HCT116 (cell line): ENCODE results near the gene UCK1. TPM values are rescaled to one million over a fixed set of nuclear protein-coding genes. Genes with fewer than 3 reads are reported as not detected.

ENCODE experiments used
- ATAC-seq: fragments of 200-7000 bp; cut with Tn5 transposase; 2 replicates; pipeline ENCODE4 v1.9.1; 2020; ENCODE audit warnings: mild to moderate bottlenecking, moderate library complexity
- BruUV-seq: library from RNA; stranded (reverse); fragments of 400-500 nt; replicated peaks from 2 replicates; lab custom pipeline; 2021; lab: Mats Ljungman, UMichigan
- CTCF ChIA-PET: fragments of 300-600 bp; sonication (Branson Sonifier 250); formaldehyde crosslinking; loops from one replicate; lab custom pipeline; 2021; ENCODE audit warnings: antibody characterized with exemption; lab: Charles Lee
- POLR2A ChIA-PET: fragments of 300-600, 350-600 bp; sonication (Branson Sonifier 250); formaldehyde crosslinking; loops from one replicate; lab custom pipeline; 2021; ENCODE audit warnings: antibody characterized with exemption; lab: Charles Lee
- RAD21 ChIA-PET, 2 experiments: fragments of 300-600 bp; sonication (Branson Sonifier 250); formaldehyde crosslinking; loops; one replicate each; lab custom pipeline; 2023; ENCODE audit warnings: low total read pairs in 2 of 2; ENCODE audit not compliant: uncharacterized antibody in 2 of 2, unreplicated experiment in 2 of 2, low non-redundant PET in 1 of 2; lab: Charles Lee
- DNase-seq: peaks from one replicate; pipeline ENCODE4 v3.0.0-alpha.2; 2010; ENCODE audit warnings: low read depth, low spot score
- H2AFZ ChIP-seq: fragments of 200-600 bp; shearing (Covaris generic), sonication (generic); 2 replicates; pipeline ENCODE4 v1.6.1; 2017; ENCODE audit warnings: low read depth, mixed run types, mixed read lengths, antibody characterized with exemption, low read length; ENCODE audit not compliant: poor library complexity, severe bottlenecking
- H3K27ac ChIP-seq: 2 replicates; pipeline ENCODE4 v1.5.1; 2012; ENCODE audit warnings: low read depth, low read length
- H3K27me3 ChIP-seq: fragments of 200-600 bp; sonication (generic); 2 replicates; pipeline ENCODE4 v1.6.1; 2016; ENCODE audit warnings: mixed run types, low read length, mixed read lengths; ENCODE audit not compliant: insufficient read depth
- H3K36me3 ChIP-seq, 2 experiments: fragments of 200-500 bp in 1 of 2; fragments of 200-600 bp in 1 of 2; sonication (Bioruptor generic) in 1 of 2; sonication (generic) in 1 of 2; 2 replicates each; pipeline versions ENCODE4 v1.5.1 to v1.6.1; 2014 to 2016; ENCODE audit warnings: low read length in 2 of 2, inconsistent platforms in 1 of 2, mixed read lengths in 1 of 2, mixed run types in 1 of 2; ENCODE audit not compliant: insufficient read depth in 2 of 2, control insufficient read depth in 1 of 2
- H3K4me1 ChIP-seq, 2 experiments: fragments of 200-600 bp in 1 of 2; sonication (generic) in 1 of 2; 2 replicates each; pipeline versions ENCODE4 v1.5.1 to v1.6.1; 2012 to 2017; ENCODE audit warnings: low read length in 2 of 2, inconsistent platforms in 1 of 2, mild to moderate bottlenecking in 1 of 2, mixed read lengths in 1 of 2, mixed run types in 1 of 2, moderate library complexity in 1 of 2; ENCODE audit not compliant: insufficient read depth in 2 of 2, control insufficient read depth in 1 of 2
- H3K4me2 ChIP-seq: fragments of 200-600 bp; sonication (generic); 2 replicates; pipeline ENCODE4 v1.6.1; 2017; ENCODE audit warnings: mixed run types, low read length, mixed read lengths
- H3K4me3 ChIP-seq, 2 experiments: fragments of 200-600 bp in 1 of 2; sonication (generic) in 1 of 2; replicated peaks in 1 of 2; 2 replicates each; pipeline ENCODE4 v1.5.1; 2011 to 2016; ENCODE audit warnings: low read length in 2 of 2, control low read depth in 1 of 2, low read depth in 1 of 2, mild to moderate bottlenecking in 1 of 2, mixed read lengths in 1 of 2, mixed run types in 1 of 2
- H3K79me2 ChIP-seq: fragments of 200-600 bp; sonication (generic); 2 replicates; pipeline ENCODE4 v1.6.1; 2017; ENCODE audit warnings: mild to moderate bottlenecking, mixed run types, low read length, moderate library complexity, mixed read lengths; ENCODE audit not compliant: insufficient read depth
- H3K9ac ChIP-seq: fragments of 200-600 bp; sonication (generic); 2 replicates; pipeline ENCODE4 v1.6.1; 2016; ENCODE audit warnings: low read length, mixed read lengths
- H3K9me2 ChIP-seq: fragments of 200-600 bp; sonication (generic), shearing (Covaris generic); 2 replicates; pipeline ENCODE4 v1.6.1; 2017; ENCODE audit warnings: mixed run types, mild to moderate bottlenecking, moderate library complexity; ENCODE audit not compliant: insufficient read depth
- H3K9me3 ChIP-seq, 2 experiments: fragments of 200-500 bp in 1 of 2; fragments of 200-600 bp in 1 of 2; sonication (Bioruptor generic) in 1 of 2; sonication (generic) in 1 of 2; 2 replicates each; pipeline ENCODE4 v1.6.1; 2014 to 2017; ENCODE audit warnings: low read length in 2 of 2, mixed read lengths in 2 of 2, inconsistent platforms in 1 of 2, low read depth in 1 of 2, mild to moderate bottlenecking in 1 of 2, mixed run types in 1 of 2, moderate library complexity in 1 of 2; ENCODE audit not compliant: control insufficient read depth in 1 of 2, insufficient read depth in 1 of 2
- H4K20me1 ChIP-seq: fragments of 200-600 bp; sonication (generic), shearing (Covaris generic); 2 replicates; pipeline ENCODE4 v1.6.1; 2017; ENCODE audit warnings: mixed run types, mild to moderate bottlenecking, moderate library complexity; ENCODE audit not compliant: insufficient read depth
- CTCF ChIP-seq, 3 experiments: fragments of 200-600 bp in 1 of 3; sonication (generic) in 1 of 3; IDR thresholded peaks in 2 of 3; conservative IDR thresholded peaks in 1 of 3; 2 replicates each; pipeline ENCODE4 v1.5.1; 2012 to 2017; ENCODE audit warnings: low read depth in 2 of 3, low read length in 2 of 3, antibody characterized with exemption in 1 of 3, borderline replicate concordance in 1 of 3, control low read depth in 1 of 3, mild to moderate bottlenecking in 1 of 3, mixed read lengths in 1 of 3, mixed run types in 1 of 3, moderate library complexity in 1 of 3; ENCODE audit not compliant: insufficient read depth in 1 of 3
- EGR1 ChIP-seq: IDR thresholded peaks from 2 replicates; pipeline ENCODE4 v1.6.1; 2012; ENCODE audit warnings: low read depth
- EZH2phosphoT487 ChIP-seq: fragments of 200-600 bp; IDR thresholded peaks from 2 replicates; pipeline ENCODE4 v1.6.1; 2018; ENCODE audit warnings: antibody characterized with exemption, borderline replicate concordance
- FOSL1 ChIP-seq: IDR thresholded peaks from 2 replicates; pipeline ENCODE4 v1.6.1; 2012; ENCODE audit warnings: low read depth
- MAX ChIP-seq: IDR thresholded peaks from 2 replicates; pipeline ENCODE4 v1.6.1; 2012
- POLR2A ChIP-seq: IDR thresholded peaks from 2 replicates; pipeline ENCODE4 v1.7.0; 2011; ENCODE audit warnings: borderline replicate concordance; ENCODE audit not compliant: insufficient read depth, insufficient read length; ENCODE audit errors: extremely low read depth
- RAD21 ChIP-seq: IDR thresholded peaks from 2 replicates; pipeline ENCODE4 v1.6.1; 2012; ENCODE audit warnings: low read depth, mild to moderate bottlenecking
- REST ChIP-seq: IDR thresholded peaks from 2 replicates; pipeline ENCODE4 v1.6.1; 2012; ENCODE audit warnings: low read depth
- SRF ChIP-seq: IDR thresholded peaks from 2 replicates; pipeline ENCODE4 v1.6.1; 2012; ENCODE audit warnings: low read depth
- TCF7L2 ChIP-seq: IDR thresholded peaks from 2 replicates; pipeline ENCODE4 v1.7.0; 2011; ENCODE audit warnings: borderline replicate concordance, inconsistent platforms; ENCODE audit not compliant: insufficient read depth, insufficient read length; ENCODE audit errors: extremely low read depth
- ZNF274 ChIP-seq: fragments of 200-500 bp; sonication (Bioruptor generic); IDR thresholded peaks from 2 replicates; pipeline ENCODE4 v1.6.1; 2014; ENCODE audit warnings: mild to moderate bottlenecking, low read depth, low read length, inconsistent platforms
- intact Hi-C: fragments of 100-400 bp; cut with micrococcal nuclease; formaldehyde crosslinking; loops from 2 replicates; pipeline ENCODE4 v1.10.0; 2022
- total RNA-seq: library from RNA; stranded (reverse); gene quantifications from one replicate; pipeline ENCODE4 v1.2.1, GENCODE V29; 2021; ENCODE audit not compliant: unreplicated experiment

UCK1 gene
- total RNA-seq, 1 experiment from 2014 or later, result 17.5 TPM

- no peak for TF ChIP-seq CTCF (IDR thresholded peaks at IDR 0.05 in 2 of 3, conservative IDR thresholded peaks at IDR 0.05 in 1 of 3; ENCODE audit: borderline replicate concordance in 1 of 3, insufficient read depth in 1 of 3, low read depth in 2 of 3, low read length in 2 of 3)
- no peak for TF ChIP-seq EZH2phosphoT487
- no peak for TF ChIP-seq MAX
- TF ChIP-seq SRF, result no peak
- TF ChIP-seq ZNF274, result no peak
- no peak for TF ChIP-seq POLR2A
- no peak for TF ChIP-seq FOSL1
Measured at GRCh38 chr9:131529597-131530545, 1.2 kb downstream of the UCK1 start (continued).

GRCh38 chr9:131528886-131529505 is 2.1 kb downstream of the UCK1 start:
- ChIA-PET POLR2A (no interaction called here), RAD21 (no interaction called here)
- H3K9me3 ChIP-seq, result no peaks in the 10 kb centered on the region
- intact Hi-C loops, result no loop called here
- H2AFZ ChIP-seq, result no peak overlapping the region
- H3K9me2 ChIP-seq, result no peaks in the 10 kb centered on the region
- no TSS peak for BruUV-seq
- no peaks in the 10 kb centered on the region for H4K20me1 ChIP-seq
- TF ChIP-seq REST (no peak), TCF7L2 (no peak), MAX (no peak), CTCF (IDR thresholded peaks at IDR 0.05 in 2 of 3, conservative IDR thresholded peaks at IDR 0.05 in 1 of 3; ENCODE audit: borderline replicate concordance in 1 of 3, insufficient read depth in 1 of 3, low read depth in 2 of 3, low read length in 2 of 3) (no peak), RAD21 (no peak), EGR1 (no peak), ZNF274 (no peak)
- TF ChIP-seq, all 23 proteins: peak for 0
- Histone ChIP-seq H3K4me3 (no peak overlapping the region), H3K27ac (no peak overlapping the region), H3K4me2 (no peak overlapping the region), H3K36me3 (peaks cover 4 to 15% of the 10 kb centered on the region in 2 experiments; a peak in 3 of 4 replicates), H3K27me3 (no peaks in the 10 kb centered on the region), H3K4me1 (peaks cover 0 to 13% of the 10 kb centered on the region in 2 experiments; a peak in 1 of 4 replicates), H3K79me2 (peaks cover 11% of the 10 kb centered on the region; the same call in 1 of the 2 replicates), H3K9ac (no peak overlapping the region)
- CTCF ChIA-PET, result no interaction called here
- no peak for DNase-seq
- ATAC-seq, result no peak
